ENCODE results near the gene SLC1A2. TPM values are rescaled to one million over a fixed set of nuclear protein-coding genes. Genes with fewer than 3 reads are reported as not detected.

Gene SLC1A2
- total RNA-seq, 4 donors from 2014 or later = 0.17 to 0.69 (median 0.37) TPM

GRCh38 chr11:35265755-35266454, 153.5 kb downstream of the SLC1A2 start:
- H3K4me3 ChIP-seq = no peak overlapping the region
- peaks cover 0 to 13% (median 10%) of the 10 kb centered on the region in 4 donors for H3K4me1 ChIP-seq
- H3K27ac ChIP-seq (replicated peaks in 1 of 4) = no peak overlapping the region
- 77% methylated on average over 3 of the region's 3 CpGs for WGBS
- DNase-seq (ENCODE audit: extremely low spot score) = no peak
- H3K27me3 ChIP-seq = no peaks in the 10 kb centered on the region
- H3K9me3 ChIP-seq = no peaks in the 10 kb centered on the region
- intact Hi-C loops (cut with DNase I) = no loop called here
- no peaks in the 10 kb centered on the region for H3K36me3 ChIP-seq
- TF ChIP-seq POLR2A (IDR thresholded peaks at IDR 0.05; ENCODE audit: low read depth) (no peak), POLR2AphosphoS5 (IDR thresholded peaks at IDR 0.05) (no peak), EP300 (IDR thresholded peaks at IDR 0.05) (no peak), CTCF (IDR thresholded peaks at IDR 0.05) (no peak)

DNA sequence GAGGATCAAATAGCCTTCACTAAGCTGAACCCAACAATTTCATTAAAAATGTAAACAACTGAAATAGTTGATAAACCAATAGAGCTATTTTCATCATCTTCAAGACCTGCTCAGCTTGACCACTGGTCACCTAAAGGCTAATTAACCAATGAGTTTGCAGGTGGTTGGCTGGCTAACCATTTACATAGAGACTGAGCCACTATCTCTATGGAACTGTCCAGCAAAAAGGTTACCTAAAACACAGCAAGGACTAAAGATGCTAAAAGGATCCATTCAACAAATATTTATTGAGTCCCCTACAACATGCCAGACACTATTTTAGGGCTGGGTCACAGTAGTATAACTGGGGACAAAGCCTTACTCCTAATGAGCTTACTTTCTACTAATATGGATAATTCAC, 156.6 kb downstream of the SLC1A2 start:
- no peak for DNase-seq (ENCODE audit: extremely low spot score)
- no peak overlapping the region for H3K27ac ChIP-seq (replicated peaks in 1 of 4)
- H3K36me3 ChIP-seq = no peaks in the 10 kb centered on the region
- no peaks in the 10 kb centered on the region for H3K9me3 ChIP-seq
- no peaks in the 10 kb centered on the region for H3K27me3 ChIP-seq
- H3K4me3 ChIP-seq = no peak overlapping the region
- H3K4me1 ChIP-seq = peaks cover 0 to 34% (median 29%) of the 10 kb centered on the region in 4 donors
- no peak for TF ChIP-seq EP300 (IDR thresholded peaks at IDR 0.05)
- intact Hi-C loops (cut with DNase I) = no loop called here

DNA sequence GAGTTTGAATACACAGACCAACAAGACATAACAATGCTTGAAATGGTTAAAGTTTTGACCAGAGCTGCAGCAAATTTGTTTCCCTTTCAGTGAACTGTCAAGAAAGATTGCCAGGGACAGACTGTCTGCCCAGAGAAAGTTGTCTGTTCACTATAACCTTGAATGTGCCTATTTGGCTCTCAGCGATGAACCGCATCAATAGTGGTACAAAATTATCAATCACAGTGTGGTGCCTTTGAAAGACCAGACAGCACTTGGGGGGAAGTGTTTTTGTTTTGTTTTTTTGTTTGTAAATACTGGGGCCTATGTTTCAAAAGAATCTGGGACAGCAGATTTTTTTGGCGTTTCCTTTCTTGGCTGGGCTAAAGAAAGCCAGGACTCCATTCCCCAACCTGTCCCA, 157.3 kb downstream of the SLC1A2 start:
- DNase-seq (ENCODE audit: extremely low spot score) = no peak
- Histone ChIP-seq H3K36me3 (no peaks in the 10 kb centered on the region), H3K4me1 (peaks cover 0 to 40% (median 35%) of the 10 kb centered on the region in 4 donors), H3K4me3 (no peak overlapping the region), H3K27me3 (no peaks in the 10 kb centered on the region), H3K27ac (replicated peaks in 1 of 4) (no peak overlapping the region), H3K9me3 (no peaks in the 10 kb centered on the region)
- 85% methylated on average over 3 of the region's 3 CpGs for WGBS
- intact Hi-C loops (cut with DNase I) = no loop called here
- TF ChIP-seq POLR2A (IDR thresholded peaks at IDR 0.05; ENCODE audit: low read depth) = no peak
- TF ChIP-seq EP300 (IDR thresholded peaks at IDR 0.05) = no peak
- TF ChIP-seq CTCF (IDR thresholded peaks at IDR 0.05) = no peak
- no peak for TF ChIP-seq POLR2AphosphoS5 (IDR thresholded peaks at IDR 0.05)

DNA sequence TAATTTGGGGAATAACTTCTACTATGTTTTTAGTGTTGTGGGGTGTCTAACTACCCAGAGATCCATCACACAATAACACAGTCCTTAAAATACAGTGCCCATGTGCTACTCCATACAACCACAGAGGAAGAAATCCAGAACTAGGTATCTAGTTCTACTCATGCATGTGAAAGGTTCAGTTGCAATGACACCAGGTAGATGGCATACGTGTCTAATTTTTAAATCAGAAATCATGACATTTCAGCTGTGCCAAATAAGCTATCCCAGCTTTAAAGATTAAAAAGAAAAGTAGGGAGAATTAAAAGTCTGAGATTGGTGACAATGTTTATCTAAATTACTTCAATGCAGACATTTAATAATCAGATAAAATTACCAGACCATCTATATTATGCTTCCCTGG, 158.2 kb downstream of the SLC1A2 start:
- no peak for DNase-seq (ENCODE audit: extremely low spot score)
- Histone ChIP-seq H3K27ac (replicated peaks in 1 of 4) (peak overlapping the region; percentile 48 to 64 (median 58)), H3K4me1 (peaks cover 5 to 48% (median 42%) of the 10 kb centered on the region in 4 donors), H3K36me3 (no peaks in the 10 kb centered on the region), H3K9me3 (no peaks in the 10 kb centered on the region), H3K4me3 (no peak overlapping the region), H3K27me3 (no peaks in the 10 kb centered on the region)
- TF ChIP-seq EP300 (IDR thresholded peaks at IDR 0.05) (no peak), POLR2A (IDR thresholded peaks at IDR 0.05; ENCODE audit: low read depth) (no peak), POLR2AphosphoS5 (IDR thresholded peaks at IDR 0.05) (no peak), CTCF (IDR thresholded peaks at IDR 0.05) (no peak)
- intact Hi-C loops (cut with DNase I) = no loop called here
- WGBS = 73% methylated on average over 1 of the region's 1 CpG

DNA sequence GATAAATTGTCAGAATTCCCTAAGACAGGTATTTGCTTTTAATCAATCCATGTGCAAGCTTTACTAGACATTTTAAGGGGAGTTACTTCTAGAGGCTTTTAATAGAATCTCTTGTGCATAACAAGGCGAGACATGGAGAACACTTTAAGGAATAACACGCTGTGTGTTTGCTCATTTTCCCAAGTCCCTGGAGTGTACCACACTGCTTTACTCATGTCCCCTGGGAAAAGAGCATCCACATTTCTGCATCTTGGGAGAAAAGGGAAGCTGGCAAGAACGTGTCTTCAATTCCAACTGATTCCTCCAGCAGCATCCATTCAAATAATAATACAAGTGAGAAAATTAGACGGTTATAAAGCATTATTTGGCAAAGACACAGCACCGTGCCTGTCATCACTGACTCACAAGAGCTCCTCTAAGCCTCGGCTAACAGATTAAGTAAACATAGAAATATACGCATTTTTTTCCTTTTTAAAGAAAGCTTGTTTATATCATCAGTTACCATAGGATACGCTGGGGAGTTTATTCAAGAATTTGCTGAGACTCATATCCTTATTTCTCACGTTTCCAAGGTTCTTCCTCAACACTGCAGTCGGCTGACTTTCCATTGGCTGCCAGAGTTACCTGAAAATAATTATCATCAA, 158.9 kb downstream of the SLC1A2 start:
- Histone ChIP-seq H3K4me3 (no peak overlapping the region), H3K36me3 (no peaks in the 10 kb centered on the region), H3K4me1 (peaks cover 7 to 56% (median 47%) of the 10 kb centered on the region in 4 donors), H3K27ac (replicated peaks in 1 of 4) (peak overlapping the region; percentile 48 to 64 (median 58)), H3K9me3 (no peaks in the 10 kb centered on the region), H3K27me3 (no peaks in the 10 kb centered on the region)
- WGBS = 37% methylated on average over 10 of the region's 10 CpGs
- DNase-seq (ENCODE audit: extremely low spot score) = no peak
- intact Hi-C loops (cut with DNase I) = no loop called here
- TF ChIP-seq CTCF (IDR thresholded peaks at IDR 0.05) = no peak
- TF ChIP-seq EP300 (IDR thresholded peaks at IDR 0.05) = no peak
- peak in 1 of 2 donors; percentile 44 for TF ChIP-seq POLR2AphosphoS5 (IDR thresholded peaks at IDR 0.05)
- TF ChIP-seq POLR2A (IDR thresholded peaks at IDR 0.05; ENCODE audit: low read depth) = no peak
